Limb (tissue), 2 donors: ENCODE results near the gene UCHL3.
"Not testable (repeated sequence)": the region's sequence is repeated elsewhere in the genome, so short reads cannot be mapped to it uniquely, and the experiment has no call there.

ENCODE experiments used
- DNase-seq, 2 donors: peaks; one replicate each; pipeline ENCODE4 v3.0.0-alpha.2; 2016; ENCODE audit errors: extremely low spot score in 2 of 2

Gene UCHL3

GRCh38 chr13:75549262-75550158 lies at the start of gene UCHL3:
TSS of gene UCHL3 (plus strand) at chr13:75549791. CDS start at chr13:75549821, 30 bp downstream.
- peak; percentile 97 to 98 for DNase-seq

- DNase-seq, result no peak
These were observed 44.3 kb upstream of the UCHL3 start for GRCh38 chr13:75505327-75505726.

GRCh38 chr13:75506018-75506417 lies 43.6 kb upstream of the UCHL3 start:
- DNase-seq, result no peak

GRCh38 chr13:75507027-75508001 lies 42.3 kb upstream of the UCHL3 start:
- DNase-seq, result no peak

- DNase-seq, result no peak
These were observed 41.5 kb upstream of the UCHL3 start for GRCh38 chr13:75508002-75508548.

GRCh38 chr13:75511051-75511625 lies 38.5 kb upstream of the UCHL3 start:
- DNase-seq, result no peak

- DNase-seq, result no peak
These were observed 37.3 kb upstream of the UCHL3 start for GRCh38 chr13:75512253-75512652.

GRCh38 chr13:75513271-75513670 lies 36.3 kb upstream of the UCHL3 start:
- no peak for DNase-seq

- no peak for DNase-seq
These were observed 35.3 kb upstream of the UCHL3 start for GRCh38 chr13:75514080-75514995.

- DNase-seq, result no peak
These were observed 31.0 kb upstream of the UCHL3 start for GRCh38 chr13:75518439-75519088.

GRCh38 chr13:75521956-75522355 lies 27.6 kb upstream of the UCHL3 start:
- no peak for DNase-seq

GRCh38 chr13:75530549-75530961 lies 19.0 kb upstream of the UCHL3 start:
- DNase-seq, result no peak

GRCh38 chr13:75533861-75534260 lies 15.7 kb upstream of the UCHL3 start:
- DNase-seq, result no peak

- peak; percentile 84 to 85 for DNase-seq
These were observed 11.9 kb upstream of the UCHL3 start, which contains the start of gene COMMD6 for GRCh38 chr13:75537401-75538365. TSS of gene COMMD6 (minus strand) at chr13:75537841. CDS start at chr13:75537805, 36 bp downstream.

- DNase-seq, result no peak
These were observed 8.3 kb upstream of the UCHL3 start for GRCh38 chr13:75541287-75541686.

- DNase-seq, result no peak
These were observed 7.6 kb upstream of the UCHL3 start for GRCh38 chr13:75541961-75542360.

- no peak for DNase-seq
These were observed 4.8 kb upstream of the UCHL3 start for GRCh38 chr13:75544681-75545330.

- DNase-seq, result not testable (repeated sequence)
These were observed 4.2 kb upstream of the UCHL3 start for GRCh38 chr13:75545386-75545785.
